ENCODE data around the gene DENND6B.

DNA sequence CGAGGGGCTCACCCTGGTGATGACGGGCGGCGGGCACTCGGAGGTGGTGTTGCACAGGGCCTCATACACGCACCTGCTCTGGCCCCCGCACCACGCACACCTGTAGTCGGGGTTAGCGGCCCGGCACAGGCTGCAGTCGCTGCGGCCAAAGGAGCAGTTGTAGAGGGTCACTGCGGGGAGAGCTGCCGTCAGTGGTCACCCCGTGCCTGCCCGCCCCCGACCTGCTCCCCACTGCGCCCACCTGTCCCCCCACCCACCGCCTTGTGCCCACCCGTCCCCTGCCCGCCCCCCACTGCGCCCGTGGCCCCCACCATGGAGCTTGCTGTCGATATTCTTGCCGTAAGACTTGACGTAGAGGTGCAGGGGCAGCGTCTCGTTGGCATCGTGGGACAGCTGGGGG lies 43.0 kb downstream of the DENND6B start:
- TF ChIP-seq JUND (IDR thresholded peaks at IDR 0.05), result no peak
- no peak for TF ChIP-seq ZNF274 (IDR thresholded peaks at IDR 0.05; ENCODE audit: low read depth, low read length)
- TF ChIP-seq, protein P1, sequence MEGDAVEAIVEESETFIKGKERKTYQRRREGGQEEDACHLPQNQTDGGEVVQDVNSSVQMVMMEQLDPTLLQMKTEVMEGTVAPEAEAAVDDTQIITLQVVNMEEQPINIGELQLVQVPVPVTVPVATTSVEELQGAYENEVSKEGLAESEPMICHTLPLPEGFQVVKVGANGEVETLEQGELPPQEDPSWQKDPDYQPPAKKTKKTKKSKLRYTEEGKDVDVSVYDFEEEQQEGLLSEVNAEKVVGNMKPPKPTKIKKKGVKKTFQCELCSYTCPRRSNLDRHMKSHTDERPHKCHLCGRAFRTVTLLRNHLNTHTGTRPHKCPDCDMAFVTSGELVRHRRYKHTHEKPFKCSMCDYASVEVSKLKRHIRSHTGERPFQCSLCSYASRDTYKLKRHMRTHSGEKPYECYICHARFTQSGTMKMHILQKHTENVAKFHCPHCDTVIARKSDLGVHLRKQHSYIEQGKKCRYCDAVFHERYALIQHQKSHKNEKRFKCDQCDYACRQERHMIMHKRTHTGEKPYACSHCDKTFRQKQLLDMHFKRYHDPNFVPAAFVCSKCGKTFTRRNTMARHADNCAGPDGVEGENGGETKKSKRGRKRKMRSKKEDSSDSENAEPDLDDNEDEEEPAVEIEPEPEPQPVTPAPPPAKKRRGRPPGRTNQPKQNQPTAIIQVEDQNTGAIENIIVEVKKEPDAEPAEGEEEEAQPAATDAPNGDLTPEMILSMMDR (IDR thresholded peaks at IDR 0.05 in 2 of 3, conservative IDR thresholded peaks at IDR 0.05 in 1 of 3; ENCODE audit: borderline replicate concordance in 1 of 3, insufficient read depth in 1 of 3, low read depth in 2 of 3, low read length in 2 of 3), result no peak
- no peak for TF ChIP-seq EZH2 (IDR thresholded peaks at IDR 0.05)
- TF ChIP-seq, protein P2, sequence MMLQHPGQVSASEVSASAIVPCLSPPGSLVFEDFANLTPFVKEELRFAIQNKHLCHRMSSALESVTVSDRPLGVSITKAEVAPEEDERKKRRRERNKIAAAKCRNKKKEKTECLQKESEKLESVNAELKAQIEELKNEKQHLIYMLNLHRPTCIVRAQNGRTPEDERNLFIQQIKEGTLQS (IDR thresholded peaks at IDR 0.05), result no peak
- TF ChIP-seq EZH2phosphoT487 (IDR thresholded peaks at IDR 0.05; ENCODE audit: borderline replicate concordance), result no peak
- no peak for TF ChIP-seq POLR2AphosphoS5 (IDR thresholded peaks at IDR 0.05; ENCODE audit: low read depth, low read length)
- no peak for TF ChIP-seq FOSL1 (IDR thresholded peaks at IDR 0.05; ENCODE audit: low read depth)
- no peak for TF ChIP-seq CEBPB (IDR thresholded peaks at IDR 0.05; ENCODE audit: low read depth)
- TF ChIP-seq POLR2A (IDR thresholded peaks at IDR 0.05; ENCODE audit: borderline replicate concordance, extremely low read depth, insufficient read depth, insufficient read length), result no peak
- TF ChIP-seq TCF7L2 (IDR thresholded peaks at IDR 0.05; ENCODE audit: borderline replicate concordance, extremely low read depth, insufficient read depth, insufficient read length), result no peak
